ENCODE measurements around the gene GJD2. TPM values are rescaled to one million over a fixed set of nuclear protein-coding genes. Genes with fewer than 3 reads are reported as not detected.

GJD2 gene
- polyA plus RNA-seq, 3 donors: 0.06 TPM; not detected in 2

Other genes with a start within 250 kb of the GJD2 start
- 100 to 1,000 TPM in 2 of 3 donors, 10 to 100 TPM in 1; 77.9 to 243 (median 136) TPM for gene GOLGA8B, start 171.3 kb downstream of the GJD2 start, polyA plus RNA-seq (ENCODE audit: insufficient read length in 3 of 3)
- gene ACTC1, start 40.6 kb upstream of the GJD2 start, polyA plus RNA-seq (ENCODE audit: insufficient read length in 3 of 3): 10 to 100 TPM in 1 of 3 donors, 1 to 10 TPM in 1, under 1 TPM in 1; 0.90 to 22.0 (median 1.2) TPM
- gene AQR, start 214.7 kb upstream of the GJD2 start, polyA plus RNA-seq (ENCODE audit: insufficient read length in 3 of 3): 10 to 100 TPM; 36.4 to 44.8 (median 41.8) TPM
- gene ZNF770, start 233.3 kb upstream of the GJD2 start, polyA plus RNA-seq (ENCODE audit: insufficient read length in 3 of 3): 10 to 100 TPM; 64.4 to 79.9 (median 68.9) TPM